Ishikawa (cell line): ENCODE data around the gene DNMT3A.

Experiments used
- CEBPB ChIP-seq: IDR thresholded peaks from 2 replicates; pipeline ENCODE4 v1.6.1; 2012
- CREB1 ChIP-seq: IDR thresholded peaks from 2 replicates; pipeline ENCODE4 v1.6.1; 2012; ENCODE audit warnings: low read depth
- EGR1 ChIP-seq: IDR thresholded peaks from 2 replicates; pipeline ENCODE4 v1.6.1; 2012
- EP300 ChIP-seq: IDR thresholded peaks from 2 replicates; pipeline ENCODE4 v1.6.1; 2012; ENCODE audit warnings: borderline replicate concordance
- FOXM1 ChIP-seq: IDR thresholded peaks from 2 replicates; pipeline ENCODE4 v1.6.1; 2012; ENCODE audit warnings: low read depth, borderline replicate concordance
- MAX ChIP-seq: IDR thresholded peaks from 2 replicates; pipeline ENCODE4 v1.6.1; 2012
- NFIC ChIP-seq: IDR thresholded peaks from 2 replicates; pipeline ENCODE4 v1.6.1; 2012
- RAD21 ChIP-seq: IDR thresholded peaks from 2 replicates; pipeline ENCODE4 v1.6.1; 2012; ENCODE audit warnings: low read depth
- REST ChIP-seq: IDR thresholded peaks from 2 replicates; pipeline ENCODE4 v1.6.1; 2012; ENCODE audit warnings: low read depth, mild to moderate bottlenecking
- TAF1 ChIP-seq: IDR thresholded peaks from 2 replicates; pipeline ENCODE4 v1.6.1; 2012; ENCODE audit warnings: low read depth, mild to moderate bottlenecking
- TCF12 ChIP-seq: IDR thresholded peaks from 2 replicates; pipeline ENCODE4 v1.6.1; 2012; ENCODE audit warnings: low read depth
- TEAD4 ChIP-seq: IDR thresholded peaks from 2 replicates; pipeline ENCODE4 v1.6.1; 2012
- USF1 ChIP-seq: IDR thresholded peaks from 2 replicates; pipeline ENCODE4 v1.6.1; 2012
- YY1 ChIP-seq: IDR thresholded peaks from 2 replicates; pipeline ENCODE4 v1.6.1; 2012; ENCODE audit warnings: low read depth
- ZBTB7A ChIP-seq: IDR thresholded peaks from 2 replicates; pipeline ENCODE4 v1.6.1; 2012; ENCODE audit warnings: low read depth

Gene DNMT3A

GRCh38 chr2:25198576-25198975 is 143.1 kb downstream of the DNMT3A start:
- TF ChIP-seq TEAD4 = no peak
- no peak for TF ChIP-seq CEBPB
- TF ChIP-seq NFIC = no peak
- TF ChIP-seq MAX = no peak
- TF ChIP-seq YY1 = no peak
- TF ChIP-seq CREB1 = no peak
- no peak for TF ChIP-seq EP300
- no peak for TF ChIP-seq TCF12
- TF ChIP-seq FOXM1 = no peak
- TF ChIP-seq ZBTB7A = no peak
- TF ChIP-seq USF1 = no peak
- no peak for TF ChIP-seq REST
- TF ChIP-seq TAF1 = no peak
- no peak for TF ChIP-seq EGR1
- TF ChIP-seq RAD21 = no peak

GRCh38 chr2:25198209-25198525 is 143.6 kb downstream of the DNMT3A start:
- TF ChIP-seq TCF12 = no peak
- no peak for TF ChIP-seq YY1
- TF ChIP-seq RAD21 = no peak
- TF ChIP-seq TEAD4 = no peak
- no peak for TF ChIP-seq EGR1
- TF ChIP-seq CEBPB = no peak
- TF ChIP-seq FOXM1 = no peak
- TF ChIP-seq CREB1 = no peak
- no peak for TF ChIP-seq ZBTB7A
- TF ChIP-seq NFIC = no peak
- no peak for TF ChIP-seq TAF1

- TF ChIP-seq TAF1 = no peak
Observed at GRCh38 chr2:25197336-25198208, 144.2 kb downstream of the DNMT3A start.

- TF ChIP-seq REST (no peak), ZBTB7A (no peak), CEBPB (no peak), CREB1 (no peak), EP300 (no peak), MAX (no peak)
Observed at GRCh38 chr2:25194576-25195122, 147.1 kb downstream of the DNMT3A start.

- no peak for TF ChIP-seq CREB1
- TF ChIP-seq TAF1 = no peak
- TF ChIP-seq NFIC = no peak
- no peak for TF ChIP-seq RAD21
- TF ChIP-seq ZBTB7A = no peak
- TF ChIP-seq EGR1 = no peak
- TF ChIP-seq FOXM1 = no peak
- TF ChIP-seq TEAD4 = no peak
- TF ChIP-seq YY1 = no peak
- no peak for TF ChIP-seq USF1
- TF ChIP-seq TCF12 = no peak
- TF ChIP-seq MAX = no peak
- TF ChIP-seq EP300 = no peak
- TF ChIP-seq REST = no peak
- TF ChIP-seq CEBPB = no peak
Observed at GRCh38 chr2:25190536-25190935, 151.2 kb downstream of the DNMT3A start.
